PC-3 (cell line): ENCODE data around the gene CRYL1.

Source experiments
- EZH2 ChIP-seq: fragments of 300-600 bp; sonication (generic); IDR thresholded peaks from one replicate; pipeline ENCODE4 v1.6.1; 2017; ENCODE audit warnings: antibody characterized with exemption, mild to moderate bottlenecking, low read length; ENCODE audit not compliant: unreplicated experiment
- TF ChIP-seq, protein P1 (sequence below): fragments of 300-600 bp; sonication (generic); conservative IDR thresholded peaks from 2 replicates; pipeline ENCODE4 v1.5.1; 2017; ENCODE audit warnings: antibody characterized with exemption, low read depth, mild to moderate bottlenecking, low read length

DNA sequence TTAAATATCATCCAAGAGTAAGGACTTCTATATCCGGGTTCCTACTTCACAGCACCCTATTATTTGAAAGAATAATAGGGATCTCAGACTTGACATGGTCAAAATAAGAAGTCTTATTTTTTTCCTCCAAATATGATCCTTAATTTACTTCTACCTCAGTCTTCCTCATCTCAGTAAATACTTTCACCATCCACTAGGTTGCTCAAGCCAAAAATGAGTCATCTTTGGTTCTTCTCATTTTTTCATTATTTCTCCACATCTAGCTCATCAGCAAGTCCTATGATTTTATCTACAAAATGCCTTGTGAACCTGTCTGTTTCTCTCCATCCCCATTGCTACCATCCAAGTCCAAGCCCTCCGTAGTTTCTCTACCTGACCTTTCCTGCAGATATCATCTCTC lies 171.7 kb downstream of the CRYL1 start:
- no peak for TF ChIP-seq EZH2
- TF ChIP-seq, protein P1, sequence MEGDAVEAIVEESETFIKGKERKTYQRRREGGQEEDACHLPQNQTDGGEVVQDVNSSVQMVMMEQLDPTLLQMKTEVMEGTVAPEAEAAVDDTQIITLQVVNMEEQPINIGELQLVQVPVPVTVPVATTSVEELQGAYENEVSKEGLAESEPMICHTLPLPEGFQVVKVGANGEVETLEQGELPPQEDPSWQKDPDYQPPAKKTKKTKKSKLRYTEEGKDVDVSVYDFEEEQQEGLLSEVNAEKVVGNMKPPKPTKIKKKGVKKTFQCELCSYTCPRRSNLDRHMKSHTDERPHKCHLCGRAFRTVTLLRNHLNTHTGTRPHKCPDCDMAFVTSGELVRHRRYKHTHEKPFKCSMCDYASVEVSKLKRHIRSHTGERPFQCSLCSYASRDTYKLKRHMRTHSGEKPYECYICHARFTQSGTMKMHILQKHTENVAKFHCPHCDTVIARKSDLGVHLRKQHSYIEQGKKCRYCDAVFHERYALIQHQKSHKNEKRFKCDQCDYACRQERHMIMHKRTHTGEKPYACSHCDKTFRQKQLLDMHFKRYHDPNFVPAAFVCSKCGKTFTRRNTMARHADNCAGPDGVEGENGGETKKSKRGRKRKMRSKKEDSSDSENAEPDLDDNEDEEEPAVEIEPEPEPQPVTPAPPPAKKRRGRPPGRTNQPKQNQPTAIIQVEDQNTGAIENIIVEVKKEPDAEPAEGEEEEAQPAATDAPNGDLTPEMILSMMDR, result peak; percentile 44; the same call in 1 of the 2 replicates
